Caco-2 (cell line): ENCODE results near the gene PTPRN2. TPM values are rescaled to one million over a fixed set of nuclear protein-coding genes. Genes with fewer than 3 reads are reported as not detected.
"Not testable (repeated sequence)": the region's sequence is repeated elsewhere in the genome, so short reads cannot be mapped to it uniquely, and the experiment has no call there.

Experiments
- BruUV-seq: library from RNA; stranded (reverse); fragments of 400-500 nt; replicated peaks from 2 replicates; lab custom pipeline; 2021; lab: Mats Ljungman, UMichigan
- CTCF ChIA-PET: fragments of 300-600 bp; sonication (Branson Sonifier 250); formaldehyde crosslinking; loops from one replicate; lab custom pipeline; 2022; ENCODE audit warnings: antibody characterized with exemption; lab: Charles Lee
- POLR2A ChIA-PET: fragments of 300-600 bp; sonication (Branson Sonifier 250); formaldehyde crosslinking; loops from one replicate; lab custom pipeline; 2022; ENCODE audit warnings: antibody characterized with exemption; lab: Charles Lee
- DNase-seq, 2 experiments: peaks; one replicate each; pipeline versions ENCODE4 v3.0.0 to v3.0.0-alpha.2; 2020 to 2022
- H3K27me3 ChIP-seq: replicated peaks from 2 replicates; pipeline ENCODE4 v1.6.0; 2011; ENCODE audit warnings: low read length; ENCODE audit not compliant: control insufficient read depth, insufficient read depth
- H3K36me3 ChIP-seq: 2 replicates; pipeline ENCODE4 v1.5.1; 2011; ENCODE audit warnings: low read length; ENCODE audit not compliant: control insufficient read depth, insufficient read depth
- H3K4me1 ChIP-seq: fragments of 250-450 bp; sonication (Bioruptor Pico); 2 replicates; pipeline ENCODE4 v1.5.1; 2020; ENCODE audit warnings: mild to moderate bottlenecking
- H3K4me3 ChIP-seq: 2 replicates; pipeline ENCODE4 v1.5.1; 2011; ENCODE audit warnings: low read depth, mild to moderate bottlenecking, control low read depth, low read length
- H3K9me3 ChIP-seq: fragments of 250-450 bp; sonication (Bioruptor Pico); 2 replicates; pipeline ENCODE4 v1.5.1; 2020; ENCODE audit warnings: mild to moderate bottlenecking, moderate library complexity
- H3K27ac Mint-ChIP-seq: one replicate; pipeline ENCODE4 v1.8.0; 2022; ENCODE audit warnings: mixed read lengths; ENCODE audit not compliant: unreplicated experiment
- H3K27me3 Mint-ChIP-seq: one replicate; pipeline ENCODE4 v1.8.0; 2022; ENCODE audit warnings: mixed read lengths; ENCODE audit not compliant: insufficient read depth, unreplicated experiment
- H3K36me3 Mint-ChIP-seq: one replicate; pipeline ENCODE4 v1.8.0; 2022; ENCODE audit warnings: mild to moderate bottlenecking, mixed read lengths; ENCODE audit not compliant: insufficient read depth, unreplicated experiment
- H3K4me1 Mint-ChIP-seq: one replicate; pipeline ENCODE4 v1.8.0; 2022; ENCODE audit warnings: low read depth, mixed read lengths; ENCODE audit not compliant: unreplicated experiment
- H3K4me3 Mint-ChIP-seq: one replicate; pipeline ENCODE4 v1.8.0; 2022; ENCODE audit warnings: mild to moderate bottlenecking, moderate library complexity, mixed read lengths; ENCODE audit not compliant: unreplicated experiment
- H3K9me3 Mint-ChIP-seq: one replicate; pipeline ENCODE4 v1.8.0; 2022; ENCODE audit warnings: mixed read lengths; ENCODE audit not compliant: unreplicated experiment
- intact Hi-C: fragments of 100-400 bp; cut with micrococcal nuclease; formaldehyde crosslinking; loops from one replicate; pipeline ENCODE4 v1.10.0; 2022; ENCODE audit not compliant: unreplicated experiment
- total RNA-seq: library from RNA; stranded (reverse); gene quantifications from 2 replicates; pipeline ENCODE4 v1.2.3, GENCODE V29; 2022
- TF ChIP-seq, protein P1 (sequence below), 2 experiments: fragments of 200-600 bp in 1 of 2; IDR thresholded peaks; 1 replicate in 1 of 2; 2 replicates in 1 of 2; pipeline versions ENCODE4 v1.5.1 to v1.8.0; 2011 to 2022; ENCODE audit warnings: antibody characterized with exemption in 1 of 2, control low read depth in 1 of 2, inconsistent platforms in 1 of 2, low read depth in 1 of 2, low read length in 1 of 2, mild to moderate bottlenecking in 1 of 2, moderate library complexity in 1 of 2; ENCODE audit not compliant: insufficient read depth in 1 of 2, severe bottlenecking in 1 of 2, unreplicated experiment in 1 of 2

Gene PTPRN2
- total RNA-seq, 1 experiment from 2014 or later, result 1.4 TPM

DNA sequence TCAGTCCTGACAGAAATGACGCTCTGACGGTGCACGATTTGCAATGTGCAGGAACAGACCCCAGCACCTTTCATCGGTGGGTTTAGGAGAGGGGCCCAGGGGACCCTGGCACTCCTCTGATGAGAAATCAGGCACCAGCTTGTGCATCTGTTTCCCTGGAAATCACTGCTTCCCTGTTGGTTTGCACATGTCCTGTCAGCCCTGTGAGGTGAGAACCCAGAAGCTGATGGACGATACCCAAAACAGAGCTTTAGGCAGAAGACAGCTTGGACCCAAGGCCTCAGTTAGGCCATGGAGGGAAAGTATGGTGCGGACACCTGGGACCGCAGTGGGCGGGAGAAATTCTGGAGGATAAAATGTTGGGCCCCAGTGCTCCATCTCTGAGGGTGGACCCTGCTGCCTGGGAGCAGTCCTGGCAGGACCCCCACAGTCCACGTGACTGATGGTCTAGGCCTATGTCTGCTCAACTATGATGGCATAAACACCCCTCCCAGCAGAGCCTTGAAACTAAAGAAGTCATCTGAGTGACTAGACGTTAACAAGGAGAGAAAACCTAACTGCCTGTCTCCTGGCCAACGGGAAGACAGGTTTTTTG, 242.8 kb downstream of the PTPRN2 start:
- Mint-ChIP-seq H3K4me1 (no peaks in the 10 kb centered on the region), H3K27ac (no peak overlapping the region), H3K9me3 (peaks cover 42% of the 10 kb centered on the region), H3K4me3 (no peak overlapping the region), H3K27me3 (no peaks in the 10 kb centered on the region), H3K36me3 (peaks cover 13% of the 10 kb centered on the region)
- H3K36me3 ChIP-seq, result no peaks in the 10 kb centered on the region
- BruUV-seq, result no TSS peak
- TF ChIP-seq, protein P1, sequence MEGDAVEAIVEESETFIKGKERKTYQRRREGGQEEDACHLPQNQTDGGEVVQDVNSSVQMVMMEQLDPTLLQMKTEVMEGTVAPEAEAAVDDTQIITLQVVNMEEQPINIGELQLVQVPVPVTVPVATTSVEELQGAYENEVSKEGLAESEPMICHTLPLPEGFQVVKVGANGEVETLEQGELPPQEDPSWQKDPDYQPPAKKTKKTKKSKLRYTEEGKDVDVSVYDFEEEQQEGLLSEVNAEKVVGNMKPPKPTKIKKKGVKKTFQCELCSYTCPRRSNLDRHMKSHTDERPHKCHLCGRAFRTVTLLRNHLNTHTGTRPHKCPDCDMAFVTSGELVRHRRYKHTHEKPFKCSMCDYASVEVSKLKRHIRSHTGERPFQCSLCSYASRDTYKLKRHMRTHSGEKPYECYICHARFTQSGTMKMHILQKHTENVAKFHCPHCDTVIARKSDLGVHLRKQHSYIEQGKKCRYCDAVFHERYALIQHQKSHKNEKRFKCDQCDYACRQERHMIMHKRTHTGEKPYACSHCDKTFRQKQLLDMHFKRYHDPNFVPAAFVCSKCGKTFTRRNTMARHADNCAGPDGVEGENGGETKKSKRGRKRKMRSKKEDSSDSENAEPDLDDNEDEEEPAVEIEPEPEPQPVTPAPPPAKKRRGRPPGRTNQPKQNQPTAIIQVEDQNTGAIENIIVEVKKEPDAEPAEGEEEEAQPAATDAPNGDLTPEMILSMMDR (IDR thresholded peaks at IDR 0.05; ENCODE audit: insufficient read depth in 1 of 2, low read depth in 1 of 2, low read length in 1 of 2, severe bottlenecking in 1 of 2, unreplicated experiment in 1 of 2), result no peak
- H3K27me3 ChIP-seq, result no peaks in the 10 kb centered on the region
- ChIA-PET POLR2A (no interaction called here), CTCF (no interaction called here)
- H3K4me3 ChIP-seq, result no peak overlapping the region
- no peaks in the 10 kb centered on the region; the same call in 1 of the 2 replicates for H3K9me3 ChIP-seq
- DNase-seq, result no peak
- intact Hi-C loops, result no loop called here
- no peaks in the 10 kb centered on the region for H3K4me1 ChIP-seq

DNA sequence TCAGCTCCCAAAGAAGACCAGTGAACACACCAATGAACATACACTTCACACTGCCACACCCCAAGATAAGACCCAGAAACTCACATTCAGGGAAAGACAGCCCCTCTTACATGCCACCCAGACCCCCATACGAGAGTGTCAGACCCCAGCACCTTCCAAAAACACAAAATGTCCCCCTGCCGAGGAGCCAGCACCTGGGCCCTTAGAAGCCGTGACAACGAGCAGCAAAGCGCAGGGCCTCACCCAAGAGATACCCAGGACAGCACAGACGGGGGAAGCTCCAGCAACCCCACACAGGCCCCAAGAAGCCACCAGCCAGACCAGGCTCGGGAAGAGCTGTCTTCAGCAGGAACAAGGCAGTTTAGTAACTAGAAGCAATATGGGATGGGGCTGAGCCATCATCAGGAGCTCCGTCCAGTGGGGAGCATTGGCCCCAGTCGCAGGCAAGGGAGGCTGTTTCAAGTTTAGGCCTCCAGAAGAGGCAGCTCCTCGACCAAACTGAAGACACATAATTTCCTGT, 243.6 kb downstream of the PTPRN2 start:
- ChIA-PET POLR2A (no interaction called here), CTCF (no interaction called here)
- no peak overlapping the region for H3K27ac Mint-ChIP-seq
- H3K4me1 Mint-ChIP-seq, result no peaks in the 10 kb centered on the region
- no peak for DNase-seq
- TF ChIP-seq, protein P1 (IDR thresholded peaks at IDR 0.05; ENCODE audit: insufficient read depth in 1 of 2, low read depth in 1 of 2, low read length in 1 of 2, severe bottlenecking in 1 of 2, unreplicated experiment in 1 of 2), result no peak
- H3K36me3 Mint-ChIP-seq, result peaks cover 13% of the 10 kb centered on the region
- H3K9me3 ChIP-seq, result no peaks in the 10 kb centered on the region; the same call in 1 of the 2 replicates
- no peak overlapping the region for H3K4me3 Mint-ChIP-seq
- H3K4me1 ChIP-seq, result no peaks in the 10 kb centered on the region
- no peaks in the 10 kb centered on the region for H3K27me3 ChIP-seq
- intact Hi-C loops, result no loop called here
- no TSS peak for BruUV-seq
- H3K4me3 ChIP-seq, result no peak overlapping the region
- peaks cover 42% of the 10 kb centered on the region for H3K9me3 Mint-ChIP-seq
- H3K27me3 Mint-ChIP-seq, result no peaks in the 10 kb centered on the region
- no peaks in the 10 kb centered on the region for H3K36me3 ChIP-seq

DNA sequence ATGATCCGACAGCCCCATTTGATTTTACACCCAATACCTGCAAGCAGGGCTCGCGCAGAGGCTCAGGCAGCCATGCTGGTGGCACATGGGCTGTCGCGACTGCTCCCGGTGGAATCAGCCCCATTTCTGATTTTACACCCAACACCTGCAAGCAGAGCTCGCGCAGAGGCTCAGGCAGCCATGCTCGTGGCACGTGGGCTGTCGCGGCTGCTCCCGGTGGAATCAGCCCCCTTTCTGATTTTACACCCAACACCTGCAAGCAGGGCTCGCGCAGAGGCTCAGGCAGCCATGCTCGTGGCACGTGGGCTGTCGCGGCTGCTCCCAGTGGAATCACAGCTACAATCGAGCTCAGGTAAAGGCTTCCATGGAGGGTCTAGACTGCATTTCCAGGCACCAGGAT, 244.1 kb downstream of the PTPRN2 start:
- BruUV-seq, result no TSS peak

DNA sequence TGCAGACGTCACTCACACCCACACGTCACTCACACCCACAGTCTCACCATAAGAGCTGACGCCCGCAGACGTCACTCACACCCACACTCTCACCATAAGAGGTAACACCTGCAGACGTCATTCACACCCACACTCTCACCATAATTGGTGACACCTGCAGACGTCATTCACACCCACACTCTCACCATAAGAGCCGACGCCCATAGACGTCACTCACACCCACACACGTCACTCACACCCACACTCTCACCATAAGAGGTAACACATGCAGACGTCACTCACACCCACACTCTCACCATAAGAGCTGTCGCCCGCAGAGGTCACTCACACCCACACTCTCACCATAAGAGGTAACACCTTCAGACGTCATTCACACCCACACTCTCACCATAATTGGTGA, 246.5 kb downstream of the PTPRN2 start:
- H3K27me3 Mint-ChIP-seq, CTCF ChIA-PET, H3K4me3 Mint-ChIP-seq, H3K27ac Mint-ChIP-seq, H3K4me1 ChIP-seq, DNase-seq, H3K9me3 ChIP-seq, H3K4me1 Mint-ChIP-seq, intact Hi-C loops, BruUV-seq, H3K4me3 ChIP-seq, H3K36me3 ChIP-seq, POLR2A ChIA-PET, H3K27me3 ChIP-seq: not testable (repeated sequence)
- H3K36me3 Mint-ChIP-seq, result peaks cover 23% of the 10 kb centered on the region
- H3K9me3 Mint-ChIP-seq, result peaks cover 41% of the 10 kb centered on the region

More for the DNA sequence above, 244.1 kb downstream of the PTPRN2 start:
- no peaks in the 10 kb centered on the region for H3K27me3 Mint-ChIP-seq
- ChIA-PET CTCF (no interaction called here), POLR2A (no interaction called here)
- H3K4me3 ChIP-seq, result no peak overlapping the region
- no peak for DNase-seq
- H3K9me3 Mint-ChIP-seq, result peaks cover 42% of the 10 kb centered on the region
- no peaks in the 10 kb centered on the region for H3K27me3 ChIP-seq
- H3K4me1 Mint-ChIP-seq, result no peaks in the 10 kb centered on the region
- intact Hi-C loops, result no loop called here
- H3K9me3 ChIP-seq, result no peaks in the 10 kb centered on the region; the same call in 1 of the 2 replicates
- no peaks in the 10 kb centered on the region for H3K4me1 ChIP-seq
- H3K36me3 ChIP-seq, result no peaks in the 10 kb centered on the region
- peaks cover 13% of the 10 kb centered on the region for H3K36me3 Mint-ChIP-seq
- no peak overlapping the region for H3K4me3 Mint-ChIP-seq
- TF ChIP-seq, protein P1 (IDR thresholded peaks at IDR 0.05; ENCODE audit: insufficient read depth in 1 of 2, low read depth in 1 of 2, low read length in 1 of 2, severe bottlenecking in 1 of 2, unreplicated experiment in 1 of 2), result no peak
- H3K27ac Mint-ChIP-seq, result no peak overlapping the region

DNA sequence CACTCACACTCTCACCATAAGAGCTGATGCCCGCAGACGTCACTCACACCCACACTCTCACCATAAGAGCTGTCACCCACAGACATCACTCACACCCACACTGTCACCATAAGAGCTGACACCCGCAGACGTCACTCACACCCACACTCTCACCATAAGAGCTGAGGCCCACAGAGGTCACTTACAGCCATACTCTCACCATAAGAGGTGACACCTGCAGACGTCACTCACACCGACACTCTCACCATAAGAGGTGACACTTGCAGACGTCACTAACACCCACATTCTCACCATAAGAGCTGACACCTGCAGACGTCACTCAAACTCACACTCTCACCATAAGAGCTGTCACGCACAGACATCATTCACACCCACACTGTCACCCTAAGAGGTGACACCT, 250.7 kb downstream of the PTPRN2 start:
- H3K4me1 ChIP-seq, H3K27me3 ChIP-seq, BruUV-seq, H3K27ac Mint-ChIP-seq, H3K4me1 Mint-ChIP-seq, H3K36me3 ChIP-seq, H3K4me3 ChIP-seq, intact Hi-C loops, CTCF ChIA-PET, H3K9me3 ChIP-seq, DNase-seq, POLR2A ChIA-PET, H3K27me3 Mint-ChIP-seq, H3K4me3 Mint-ChIP-seq: not testable (repeated sequence)
- peaks cover 64% of the 10 kb centered on the region for H3K9me3 Mint-ChIP-seq
- H3K36me3 Mint-ChIP-seq, result peaks cover 36% of the 10 kb centered on the region
